H9 (cell line): ENCODE measurements around the gene RNF148. TPM values are rescaled to one million over a fixed set of nuclear protein-coding genes. Genes with fewer than 3 reads are reported as not detected.

Experiments used
- DNase-seq: peaks from one replicate; pipeline ENCODE4 v3.0.0-alpha.2; 2017
- H2AFZ ChIP-seq: one replicate; pipeline ENCODE4 v1.6.1; 2013; ENCODE audit warnings: mild to moderate bottlenecking, low read length, control low read depth, moderate library complexity
- H2AK5ac ChIP-seq: 2 replicates; pipeline ENCODE4 v1.6.1; 2013; ENCODE audit warnings: low read length, control low read depth, mixed read lengths; ENCODE audit not compliant: insufficient read length
- H2BK120ac ChIP-seq: one replicate; pipeline ENCODE4 v1.6.1; 2013; ENCODE audit warnings: low read depth, mild to moderate bottlenecking, low read length, control low read depth, inconsistent platforms; ENCODE audit not compliant: poor library complexity, severe bottlenecking
- H2BK12ac ChIP-seq: 2 replicates; pipeline ENCODE4 v1.6.1; 2013; ENCODE audit warnings: low read length, control low read depth, mixed read lengths, low read depth; ENCODE audit not compliant: insufficient read length
- H2BK15ac ChIP-seq: 2 replicates; pipeline ENCODE4 v1.6.1; 2013; ENCODE audit warnings: low read depth, low read length, control low read depth
- H2BK20ac ChIP-seq: one replicate; pipeline ENCODE4 v1.6.1; 2013; ENCODE audit warnings: low read depth, mild to moderate bottlenecking, low read length, control low read depth, inconsistent platforms; ENCODE audit not compliant: poor library complexity, severe bottlenecking
- H2BK5ac ChIP-seq: 2 replicates; pipeline ENCODE4 v1.6.1; 2013; ENCODE audit warnings: low read length, control low read depth, mixed read lengths; ENCODE audit not compliant: insufficient read length
- H3K14ac ChIP-seq: 2 replicates; pipeline ENCODE4 v1.6.1; 2013; ENCODE audit warnings: low read length, control low read depth; ENCODE audit not compliant: insufficient read depth
- H3K18ac ChIP-seq: 2 replicates; pipeline ENCODE4 v1.6.1; 2013; ENCODE audit warnings: low read depth, mild to moderate bottlenecking, mixed read lengths, low read length, control low read depth; ENCODE audit not compliant: insufficient read length
- H3K23ac ChIP-seq: 2 replicates; pipeline ENCODE4 v1.6.1; 2013; ENCODE audit warnings: low read length, control low read depth, mixed read lengths, low read depth; ENCODE audit not compliant: insufficient read length
- H3K23me2 ChIP-seq: 2 replicates; pipeline ENCODE4 v1.6.1; 2013; ENCODE audit warnings: low read depth, mild to moderate bottlenecking, mixed read lengths, low read length, control low read depth; ENCODE audit not compliant: insufficient read length, poor library complexity, severe bottlenecking
- H3K27ac ChIP-seq: 2 replicates; pipeline ENCODE4 v1.5.1; 2013; ENCODE audit warnings: low read length, control low read depth, mixed read lengths, low read depth; ENCODE audit not compliant: insufficient read length
- H3K27me3 ChIP-seq: 2 replicates; pipeline ENCODE4 v1.6.1; 2013; ENCODE audit warnings: low read length, control low read depth, inconsistent platforms; ENCODE audit not compliant: insufficient read depth
- H3K4ac ChIP-seq: 2 replicates; pipeline ENCODE4 v1.6.1; 2013; ENCODE audit warnings: low read depth, mild to moderate bottlenecking, control low read depth, inconsistent platforms, low read length, moderate library complexity
- H3K4me1 ChIP-seq: 2 replicates; pipeline ENCODE4 v1.6.1; 2013; ENCODE audit warnings: low read length, control low read depth, inconsistent platforms; ENCODE audit not compliant: insufficient read depth
- H3K4me2 ChIP-seq: 2 replicates; pipeline ENCODE4 v1.6.1; 2013; ENCODE audit warnings: low read length, control low read depth, mixed read lengths; ENCODE audit not compliant: insufficient read length, insufficient read depth
- H3K56ac ChIP-seq: 2 replicates; pipeline ENCODE4 v1.6.1; 2013; ENCODE audit warnings: low read depth, mild to moderate bottlenecking, mixed read lengths, low read length, control low read depth; ENCODE audit not compliant: insufficient read length
- H3K79me1 ChIP-seq: 2 replicates; pipeline ENCODE4 v1.6.1; 2013; ENCODE audit warnings: low read depth, mild to moderate bottlenecking, moderate library complexity, low read length, control low read depth, inconsistent platforms; ENCODE audit not compliant: insufficient read depth, poor library complexity, severe bottlenecking
- H3K79me2 ChIP-seq: 2 replicates; pipeline ENCODE4 v1.6.1; 2013; ENCODE audit warnings: low read length, control low read depth, inconsistent platforms; ENCODE audit not compliant: insufficient read depth
- H3K9ac ChIP-seq: 2 replicates; pipeline ENCODE4 v1.6.1; 2013; ENCODE audit warnings: low read length, control low read depth, mixed read lengths; ENCODE audit not compliant: insufficient read length; ENCODE audit errors: extremely low read depth
- H3K9me3 ChIP-seq: one replicate; pipeline ENCODE4 v1.6.1; 2013; ENCODE audit warnings: low read depth, low read length, inconsistent platforms; ENCODE audit not compliant: control insufficient read depth
- H3T11ph ChIP-seq: one replicate; pipeline ENCODE4 v1.6.1; 2013; ENCODE audit warnings: mild to moderate bottlenecking, low read length, control low read depth, inconsistent platforms
- H4K20me1 ChIP-seq: one replicate; pipeline ENCODE4 v1.6.1; 2013; ENCODE audit not compliant: control insufficient read depth, insufficient read length, insufficient read depth
- H4K5ac ChIP-seq: 2 replicates; pipeline ENCODE4 v1.6.1; 2013; ENCODE audit warnings: low read depth, mild to moderate bottlenecking, mixed read lengths, low read length, control low read depth; ENCODE audit not compliant: insufficient read length
- H4K8ac ChIP-seq: replicated peaks from 2 replicates; pipeline ENCODE4 v1.6.1; 2013; ENCODE audit warnings: low read length, control low read depth, mixed read lengths, low read depth; ENCODE audit not compliant: insufficient read length
- H4K91ac ChIP-seq: 2 replicates; pipeline ENCODE4 v1.6.1; 2013; ENCODE audit warnings: low read depth, mild to moderate bottlenecking, moderate library complexity, mixed read lengths, low read length, control low read depth; ENCODE audit not compliant: insufficient read length
- H3K27ac Mint-ChIP-seq, 3 experiments: 2 replicates in 2 of 3; 3 replicates in 1 of 3; pipeline ENCODE4 v1.8.0; 2020 to 2021; ENCODE audit warnings: mixed read lengths in 3 of 3, mild to moderate bottlenecking in 1 of 3, moderate library complexity in 1 of 3
- H3K27me3 Mint-ChIP-seq: 2 replicates; pipeline ENCODE4 v1.8.0; 2021; ENCODE audit warnings: low read depth, mild to moderate bottlenecking, moderate library complexity, mixed read lengths
- H3K36me3 Mint-ChIP-seq, 3 experiments: 2 replicates in 2 of 3; 3 replicates in 1 of 3; pipeline ENCODE4 v1.8.0; 2020 to 2021; ENCODE audit warnings: low read depth in 3 of 3, mixed read lengths in 3 of 3; ENCODE audit not compliant: insufficient read depth in 1 of 3
- H3K4me1 Mint-ChIP-seq, 2 experiments: 2 replicates each; pipeline ENCODE4 v1.8.0; 2020; ENCODE audit warnings: mixed read lengths in 2 of 2
- H3K4me3 Mint-ChIP-seq, 2 experiments: 2 replicates in 1 of 2; 3 replicates in 1 of 2; pipeline ENCODE4 v1.8.0; 2020 to 2021; ENCODE audit warnings: mild to moderate bottlenecking in 2 of 2, mixed read lengths in 2 of 2, moderate library complexity in 1 of 2
- H3K9me3 Mint-ChIP-seq, 2 experiments: 2 replicates in 1 of 2; 3 replicates in 1 of 2; pipeline ENCODE4 v1.8.0; 2020; ENCODE audit warnings: mild to moderate bottlenecking in 2 of 2, mixed read lengths in 2 of 2, moderate library complexity in 1 of 2
- CTCF ChIP-seq: fragments of 200-600 bp; sonication (generic); conservative IDR thresholded peaks from 3 replicates; pipeline ENCODE4 v1.8.0; 2021; ENCODE audit warnings: antibody characterized with exemption, mild to moderate bottlenecking
- WGBS: extraction: QIAGEN DNeasy Blood & Tissue Kit; methylation state at CpG from one replicate; pipeline ENCODE4 v1.1.7; 2013; ENCODE audit warnings: missing lambda C conversion rate, low lambda C conversion rate, mixed read lengths; ENCODE audit not compliant: insufficient read length; ENCODE audit errors: extremely low coverage; 5-methylcytosine and 5-hydroxymethylcytosine counted together
- total RNA-seq: library from RNA; stranded (reverse); gene quantifications from 2 replicates; pipeline ENCODE4 v1.2.1, GENCODE V29; 2021

The RNF148 gene
- total RNA-seq, 1 experiment from 2014 or later = 0.39 TPM

GRCh38 chr7:122694697-122695096 is 8.0 kb downstream of the RNF148 start:
- Histone ChIP-seq H2AFZ (no peak overlapping the region), H3K23ac (no peak overlapping the region), H4K5ac (no peak overlapping the region), H3K79me1 (no peaks in the 10 kb centered on the region), H3K27me3 (no peaks in the 10 kb centered on the region), H2BK15ac (no peak overlapping the region), H4K20me1 (no peaks in the 10 kb centered on the region), H2BK12ac (no peak overlapping the region), H3K56ac (no peak overlapping the region), H2AK5ac (no peak overlapping the region), H2BK120ac (no peak overlapping the region), H2BK5ac (no peak overlapping the region), H3K4ac (no peak overlapping the region), H3K23me2 (no peaks in the 10 kb centered on the region), H3K27ac (no peak overlapping the region), H3K4me2 (no peak overlapping the region), H3K9me3 (peaks cover 5% of the 10 kb centered on the region), H4K91ac (no peak overlapping the region), H3K4me1 (no peaks in the 10 kb centered on the region), H3K79me2 (no peaks in the 10 kb centered on the region), H3K9ac (no peak overlapping the region), H4K8ac (no peak overlapping the region), H3K18ac (no peak overlapping the region), H2BK20ac (no peak overlapping the region), H3K14ac (no peak overlapping the region), H3T11ph (no peak overlapping the region)
- no CpG with 5 or more reads among the region's 2 CpGs for WGBS
- Mint-ChIP-seq H3K4me1 (peaks cover 8% of the 10 kb centered on the region in 2 experiments), H3K27me3 (no peaks in the 10 kb centered on the region), H3K36me3 (peaks cover 9 to 12% (median 9%) of the 10 kb centered on the region in 3 experiments), H3K4me3 (no peak overlapping the region), H3K27ac (no peak overlapping the region), H3K9me3 (peaks cover 10 to 13% of the 10 kb centered on the region in 2 experiments)
- DNase-seq = no peak
- TF ChIP-seq CTCF = no peak
